CD4-positive, alpha-beta memory T cell (primary cell): ENCODE measurements around the gene SPINK7. TPM values are rescaled to one million over a fixed set of nuclear protein-coding genes. Genes with fewer than 3 reads are reported as not detected.
"Not testable (repeated sequence)": the region's sequence is repeated elsewhere in the genome, so short reads cannot be mapped to it uniquely, and the experiment has no call there.

Experiments used
- CTCF ChIA-PET: fragments of 350-600 bp; sonication (Branson Sonifier 250); formaldehyde crosslinking; loops from one replicate; lab custom pipeline; 2021; ENCODE audit warnings: inconsistent platforms; ENCODE audit not compliant: partially characterized antibody; lab: Charles Lee
- POLR2A ChIA-PET: fragments of 350-600 bp; sonication (Branson Sonifier 250); formaldehyde crosslinking; loops from one replicate; lab custom pipeline; 2021; ENCODE audit not compliant: partially characterized antibody; lab: Charles Lee
- DNase-seq, 5 donors: peaks; one replicate each; pipeline versions ENCODE4 v3.0.0 to v3.0.0-alpha.2; 2020 to 2022; ENCODE audit warnings: mixed read lengths in 1 of 5
- H3K27ac ChIP-seq: one replicate; pipeline ENCODE4 v1.7.0; 2013; ENCODE audit warnings: low read depth, low read length
- H3K27me3 ChIP-seq: 2 replicates; pipeline ENCODE4 v1.7.0; 2013; ENCODE audit warnings: mild to moderate bottlenecking, low read length, moderate library complexity; ENCODE audit not compliant: insufficient read depth
- H3K36me3 ChIP-seq: 2 replicates; pipeline ENCODE4 v1.7.0; 2013; ENCODE audit warnings: mild to moderate bottlenecking, low read length, moderate library complexity; ENCODE audit not compliant: insufficient read depth
- H3K4me1 ChIP-seq: 2 replicates; pipeline ENCODE4 v1.7.0; 2013; ENCODE audit warnings: mild to moderate bottlenecking, low read length, moderate library complexity; ENCODE audit not compliant: insufficient read depth
- H3K4me3 ChIP-seq, 2 donors: one replicate each; pipeline ENCODE4 v1.7.0; 2013; ENCODE audit warnings: low read length in 2 of 2, mild to moderate bottlenecking in 1 of 2
- H3K9me3 ChIP-seq, 2 donors: one replicate each; pipeline ENCODE4 v1.7.0; 2013; ENCODE audit warnings: low read length in 2 of 2, control low read depth in 1 of 2; ENCODE audit not compliant: control insufficient read depth in 1 of 2
- H3K27ac Mint-ChIP-seq, 7 donors: one replicate each; pipeline ENCODE4 v1.8.0; 2020 to 2021; ENCODE audit warnings: mixed read lengths in 7 of 7, mild to moderate bottlenecking in 6 of 7, inconsistent platforms in 3 of 7, moderate library complexity in 3 of 7
- H3K27me3 Mint-ChIP-seq, 2 donors: one replicate each; pipeline ENCODE4 v1.8.0; 2020 to 2021; ENCODE audit warnings: mixed read lengths in 2 of 2
- H3K36me3 Mint-ChIP-seq, 2 donors: one replicate each; pipeline ENCODE4 v1.8.0; 2020 to 2021; ENCODE audit warnings: mixed read lengths in 2 of 2, inconsistent platforms in 1 of 2, mild to moderate bottlenecking in 1 of 2
- H3K4me1 Mint-ChIP-seq, 4 donors: one replicate each; pipeline ENCODE4 v1.8.0; 2020 to 2021; ENCODE audit warnings: mixed read lengths in 4 of 4, mild to moderate bottlenecking in 1 of 4
- H3K4me3 Mint-ChIP-seq, 8 donors: one replicate each; pipeline ENCODE4 v1.8.0; 2020 to 2021; ENCODE audit warnings: mixed read lengths in 8 of 8, mild to moderate bottlenecking in 7 of 8, moderate library complexity in 6 of 8, inconsistent platforms in 3 of 8
- H3K9me3 Mint-ChIP-seq, 8 donors: one replicate each; pipeline ENCODE4 v1.8.0; 2020 to 2021; ENCODE audit warnings: mixed read lengths in 8 of 8, mild to moderate bottlenecking in 5 of 8, inconsistent platforms in 3 of 8, moderate library complexity in 1 of 8
- intact Hi-C: fragments of 100-400 bp; cut with micrococcal nuclease; formaldehyde crosslinking; loops from one replicate; pipeline ENCODE4 v1.15.1; 2023
- polyA plus RNA-seq, 2 donors: library from polyadenylated mRNA; unstranded; fragments of 300-500 nt; fragmentation: Illumina TruSeq; gene quantifications; one replicate each; pipeline ENCODE4 v1.2.3, GENCODE V29; 2021
- total RNA-seq, 2 experiments: library from RNA; stranded (reverse); gene quantifications; one replicate each; pipeline ENCODE4 v1.2.3, GENCODE V29; 2021

Gene SPINK7
- total and polyA plus RNA-seq, 4 experiments from 2014 or later, result not detected

DNA sequence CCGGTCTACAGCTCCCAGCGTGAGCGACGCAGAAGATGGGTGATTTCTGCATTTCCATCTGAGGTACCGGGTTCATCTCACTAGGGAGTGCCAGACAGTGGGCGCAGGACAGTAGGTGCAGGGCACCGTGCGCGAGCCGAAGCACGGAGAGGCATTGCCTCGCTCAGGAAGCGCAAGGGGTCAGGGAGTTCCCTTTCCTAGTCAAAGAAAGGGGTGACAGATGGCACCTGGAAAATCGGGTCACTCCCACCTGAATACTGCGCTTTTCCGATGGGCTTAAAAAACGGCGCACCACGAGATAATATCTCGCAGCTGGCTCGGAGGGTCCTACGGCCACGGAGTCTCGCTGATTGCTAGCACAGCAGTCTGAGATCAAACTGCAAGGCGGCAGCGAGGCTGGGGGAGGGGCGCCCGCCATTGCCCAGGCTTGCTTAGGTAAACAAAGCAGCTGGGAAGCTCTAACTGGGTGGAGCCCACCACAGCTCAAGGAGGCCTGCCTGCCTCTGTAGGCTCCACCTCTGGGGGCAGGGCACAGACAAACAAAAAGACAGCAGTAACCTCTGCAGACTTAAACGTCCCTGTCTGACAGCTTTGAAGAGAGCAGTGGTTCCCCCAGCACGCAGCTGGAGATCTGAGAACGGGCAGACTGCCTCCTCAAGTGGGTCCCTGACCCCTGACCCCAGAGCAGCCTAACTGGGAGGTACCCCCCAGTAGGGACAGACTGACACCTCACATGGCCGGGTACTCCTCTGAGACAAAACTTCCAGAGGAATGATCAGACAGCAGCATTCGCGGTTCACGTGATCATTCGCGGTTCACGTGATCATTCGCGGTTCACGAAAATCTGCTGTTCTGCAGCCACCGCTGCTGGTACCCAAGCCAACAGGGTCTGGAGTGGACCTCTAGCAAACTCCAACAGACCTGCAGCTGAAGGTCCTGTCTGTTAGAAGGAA is 8.1 kb downstream of the SPINK7 start:
- H3K36me3 Mint-ChIP-seq, CTCF ChIA-PET, H3K27ac ChIP-seq, H3K27me3 ChIP-seq, H3K36me3 ChIP-seq, H3K4me1 ChIP-seq, POLR2A ChIA-PET, H3K4me1 Mint-ChIP-seq, H3K9me3 ChIP-seq, H3K4me3 ChIP-seq, H3K27me3 Mint-ChIP-seq, intact Hi-C loops: not testable (repeated sequence)
- DNase-seq, result peak in 4 of 5 donors; percentile 19 to 31 (median 25)
- peaks cover 0 to 13% (median 5%) of the 10 kb centered on the region in 8 donors for H3K9me3 Mint-ChIP-seq
- peak overlapping the region; percentile 68 to 91 (median 78) for H3K4me3 Mint-ChIP-seq
- H3K27ac Mint-ChIP-seq, result peak overlapping the region in 5 of 7 donors; percentile 48 to 78 (median 74)

DNA sequence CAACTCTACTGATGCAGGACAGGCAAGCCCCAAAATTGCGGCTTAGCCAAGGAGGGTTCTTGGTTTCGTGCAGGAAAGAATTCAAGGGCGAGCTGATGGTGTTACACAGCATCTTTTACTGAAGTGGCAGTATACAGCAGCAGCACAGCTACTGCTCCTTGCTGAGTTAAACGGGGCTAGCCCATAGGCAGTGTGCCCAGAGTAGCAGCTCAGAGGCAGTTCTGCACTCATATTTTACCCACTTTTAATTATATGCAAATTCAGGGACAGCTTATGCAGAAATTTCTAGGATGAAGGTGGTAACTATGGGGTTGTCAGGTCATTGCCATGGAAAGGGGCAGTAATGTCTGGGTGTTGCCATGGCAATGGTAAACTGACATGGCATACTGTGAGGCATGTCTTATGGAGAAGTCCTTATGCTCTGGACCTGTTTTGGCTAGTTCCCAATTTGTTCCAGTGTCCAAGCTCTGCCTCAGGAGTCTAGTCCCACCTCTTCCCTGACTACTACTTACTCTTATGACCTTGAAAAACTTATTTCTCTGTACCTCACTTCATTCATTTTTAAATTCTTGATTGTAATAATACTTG is 21.1 kb downstream of the SPINK7 start:
- Mint-ChIP-seq H3K4me3 (no peak overlapping the region), H3K27ac (no peak overlapping the region), H3K4me1 (no peaks in the 10 kb centered on the region), H3K36me3 (peaks cover 1 to 5% of the 10 kb centered on the region in 2 donors), H3K27me3 (peaks cover 3 to 4% of the 10 kb centered on the region in 2 donors), H3K9me3 (peaks cover 0 to 24% (median 16%) of the 10 kb centered on the region in 8 donors)
- no peak for DNase-seq
- H3K4me3 ChIP-seq, result no peak overlapping the region
- ChIA-PET POLR2A (no interaction called here), CTCF (no interaction called here)
- no peaks in the 10 kb centered on the region for H3K36me3 ChIP-seq
- H3K9me3 ChIP-seq, result no peaks in the 10 kb centered on the region
- H3K4me1 ChIP-seq, result no peaks in the 10 kb centered on the region
- H3K27me3 ChIP-seq, result no peaks in the 10 kb centered on the region
- no peak overlapping the region for H3K27ac ChIP-seq
- intact Hi-C loops, result no loop called here

DNA sequence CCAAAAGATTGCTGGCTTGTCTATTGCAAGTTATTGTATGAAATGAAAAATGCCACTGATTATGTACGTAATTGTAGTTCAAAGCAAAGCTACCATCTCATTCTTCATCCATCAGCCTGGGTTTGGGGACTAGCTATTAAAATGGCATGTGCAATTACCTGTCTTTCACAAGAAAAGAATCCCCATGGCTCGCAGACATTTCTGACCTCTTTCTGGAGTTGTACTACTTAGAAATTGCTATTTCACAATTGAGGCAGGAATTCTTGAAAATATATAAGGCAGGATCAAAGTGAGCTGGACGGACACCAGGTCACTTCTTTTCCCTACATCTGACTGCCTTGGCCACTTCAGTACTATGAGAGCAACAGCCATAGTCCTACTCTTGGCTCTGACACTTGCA is 23.0 kb downstream of the SPINK7 start, which contains the start of gene SPINK9:
Gene SPINK9 (plus strand): TSS at position 301 of the 400 bp plus-strand sequence. CDS start 55 bp downstream, at position 356.
- Histone ChIP-seq H3K27me3 (no peaks in the 10 kb centered on the region), H3K36me3 (no peaks in the 10 kb centered on the region), H3K9me3 (no peaks in the 10 kb centered on the region), H3K4me3 (no peak within 1 kb of the TSS), H3K4me1 (no peaks in the 10 kb centered on the region), H3K27ac (no peak within 1 kb of the TSS)
- intact Hi-C loops, result no loop called here
- Mint-ChIP-seq H3K4me1 (no peaks in the 10 kb centered on the region), H3K4me3 (no peak within 1 kb of the TSS), H3K27me3 (peaks cover 3 to 4% of the 10 kb centered on the region in 2 donors), H3K9me3 (peaks cover 0 to 15% (median 7%) of the 10 kb centered on the region in 8 donors), H3K27ac (no peak within 1 kb of the TSS), H3K36me3 (peaks cover 1 to 5% of the 10 kb centered on the region in 2 donors)
- POLR2A ChIA-PET, result no interaction called here
- CTCF ChIA-PET, result no interaction called here
- no peak for DNase-seq

DNA sequence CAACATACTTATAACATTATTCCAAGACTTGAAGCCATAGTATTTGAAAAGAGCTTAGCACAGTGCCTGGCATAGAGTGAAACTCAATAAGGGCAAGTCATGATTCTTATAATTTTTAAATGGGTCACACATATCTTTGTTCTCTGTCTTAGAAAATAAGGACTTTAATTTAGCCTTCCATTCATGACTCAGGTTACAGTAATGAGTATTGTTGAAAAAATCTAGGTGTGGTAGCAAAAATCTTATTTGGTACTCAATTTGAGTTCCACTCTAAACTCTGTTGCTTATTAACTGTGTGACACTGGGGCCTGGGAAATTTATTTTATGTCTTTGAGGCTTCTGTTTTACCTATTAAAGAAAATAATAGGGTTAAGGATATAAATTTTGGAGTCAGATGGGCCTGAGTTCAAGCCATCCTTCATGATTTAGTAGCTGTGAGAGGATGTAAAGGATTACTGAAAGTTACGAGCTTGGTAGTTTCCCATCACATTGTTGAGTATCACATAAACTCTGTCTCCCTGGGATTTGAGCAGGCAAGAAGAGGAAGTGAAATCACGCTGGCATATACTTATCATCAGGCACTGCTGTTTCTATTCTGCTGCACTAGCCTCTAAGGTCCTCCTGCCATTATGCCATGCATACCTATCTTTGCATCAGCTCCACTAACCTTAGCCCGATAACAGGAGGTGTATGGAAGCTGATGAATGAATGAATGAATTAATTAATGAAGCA is 24.6 kb downstream of the SPINK7 start:
- Mint-ChIP-seq H3K36me3 (peaks cover 0 to 7% of the 10 kb centered on the region in 2 donors), H3K27ac (no peak overlapping the region), H3K9me3 (peaks cover 0 to 7% (median 0%) of the 10 kb centered on the region in 8 donors), H3K27me3 (peaks cover 0 to 3% of the 10 kb centered on the region in 2 donors), H3K4me1 (no peaks in the 10 kb centered on the region), H3K4me3 (no peak overlapping the region)
- intact Hi-C loops, result no loop called here
- H3K36me3 ChIP-seq, result no peaks in the 10 kb centered on the region
- no peak for DNase-seq
- H3K27ac ChIP-seq, result no peak overlapping the region
- H3K4me3 ChIP-seq, result no peak overlapping the region
- no peaks in the 10 kb centered on the region for H3K27me3 ChIP-seq
- no peaks in the 10 kb centered on the region for H3K4me1 ChIP-seq
- CTCF ChIA-PET, result interaction anchor here (1.8 kb wide), 1 partner anchor 37 kb away, joined by 3 read pairs; no protein-coding TSS in a partner anchor
- no peaks in the 10 kb centered on the region for H3K9me3 ChIP-seq
- POLR2A ChIA-PET, result no interaction called here

DNA sequence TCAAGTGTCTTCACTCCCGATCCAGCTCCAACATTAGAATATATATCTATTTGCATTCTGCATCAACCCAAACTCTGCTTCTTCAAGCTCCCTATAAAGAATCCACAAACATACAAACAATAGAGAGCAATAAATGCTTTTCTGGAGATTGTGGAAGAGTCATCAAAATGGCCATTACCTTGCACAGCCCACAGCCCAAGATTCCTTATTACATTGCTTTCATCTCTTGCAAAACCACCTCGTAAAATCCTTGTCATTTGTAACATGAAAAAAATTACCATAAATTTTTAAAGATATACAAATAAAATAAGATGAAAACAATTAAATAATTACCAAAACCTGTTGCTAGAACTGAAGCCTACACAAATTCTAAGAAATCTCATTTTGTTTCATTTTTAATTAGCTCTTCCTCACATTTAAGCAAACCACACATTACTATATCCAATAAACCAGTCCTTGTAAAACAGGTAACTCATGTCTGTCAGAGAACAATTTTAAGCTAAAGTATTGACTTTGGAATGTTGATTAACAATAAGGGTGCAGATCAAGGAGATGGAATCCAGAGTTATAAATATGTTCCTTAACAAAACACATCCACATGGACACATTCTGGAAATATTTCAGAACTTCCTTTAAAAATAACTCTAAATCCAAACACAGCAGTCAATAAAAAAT is 30.3 kb downstream of the SPINK7 start:
- CTCF ChIA-PET, result no interaction called here
- H3K27me3 ChIP-seq, result no peaks in the 10 kb centered on the region

DNA sequence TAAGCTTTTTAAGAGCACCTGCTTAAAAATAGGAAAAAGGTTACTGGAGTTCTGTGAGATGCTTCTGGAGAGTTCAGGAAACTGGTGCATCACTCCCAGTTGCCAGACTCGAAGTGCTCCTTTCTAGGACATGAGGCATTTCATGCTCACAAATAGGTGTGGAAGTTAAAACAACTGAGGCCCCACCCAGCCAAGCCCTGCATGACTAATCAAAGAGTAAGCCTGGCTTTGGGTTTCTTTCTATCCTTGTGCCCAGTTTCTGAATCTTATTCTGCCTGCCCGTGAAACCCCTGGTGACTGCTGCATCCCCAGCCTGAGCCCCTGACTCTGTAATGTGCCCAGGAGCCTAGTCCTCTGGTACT is 30.8 kb downstream of the SPINK7 start:
- no peaks in the 10 kb centered on the region for H3K27me3 Mint-ChIP-seq
- H3K9me3 ChIP-seq, result no peaks in the 10 kb centered on the region
- H3K4me3 ChIP-seq, result no peak overlapping the region
- ChIA-PET CTCF (no interaction called here), POLR2A (no interaction called here)
- H3K9me3 Mint-ChIP-seq, result no peaks in the 10 kb centered on the region
- no peak overlapping the region for H3K4me3 Mint-ChIP-seq
- no peak for DNase-seq
- no peaks in the 10 kb centered on the region for H3K4me1 ChIP-seq
- peaks cover 0 to 4% of the 10 kb centered on the region in 2 donors for H3K36me3 Mint-ChIP-seq
- no peaks in the 10 kb centered on the region for H3K4me1 Mint-ChIP-seq
- H3K27me3 ChIP-seq, result no peaks in the 10 kb centered on the region
- intact Hi-C loops, result no loop called here
- H3K27ac Mint-ChIP-seq, result no peak overlapping the region
- H3K36me3 ChIP-seq, result no peaks in the 10 kb centered on the region
- H3K27ac ChIP-seq, result no peak overlapping the region

More for the DNA sequence above, 30.3 kb downstream of the SPINK7 start:
- Histone ChIP-seq H3K27ac (no peak overlapping the region), H3K9me3 (no peaks in the 10 kb centered on the region), H3K36me3 (no peaks in the 10 kb centered on the region), H3K4me1 (no peaks in the 10 kb centered on the region), H3K4me3 (no peak overlapping the region)
- DNase-seq, result no peak
- H3K36me3 Mint-ChIP-seq, result peaks cover 0 to 4% of the 10 kb centered on the region in 2 donors
- H3K27me3 Mint-ChIP-seq, result no peaks in the 10 kb centered on the region
- no peaks in the 10 kb centered on the region for H3K9me3 Mint-ChIP-seq
- no peak overlapping the region for H3K27ac Mint-ChIP-seq
- intact Hi-C loops, result no loop called here
- no peaks in the 10 kb centered on the region for H3K4me1 Mint-ChIP-seq
- POLR2A ChIA-PET, result no interaction called here
- no peak overlapping the region for H3K4me3 Mint-ChIP-seq
